ENCODE measurements around the gene TRAPPC11.
"Not testable (repeated sequence)": the region's sequence is repeated elsewhere in the genome, so short reads cannot be mapped to it uniquely, and the experiment has no call there.

Gene TRAPPC11

GRCh38 chr4:183721207-183722081, 62.4 kb downstream of the TRAPPC11 start:
- no peak for TF ChIP-seq ZC3H10 (CRISPR knock-in tag; IDR thresholded peaks at IDR 0.05)
- TF ChIP-seq CSDC2 (CRISPR knock-in tag; IDR thresholded peaks at IDR 0.05) = no peak
- no peak for TF ChIP-seq TSHZ2 (CRISPR knock-in tag; IDR thresholded peaks at IDR 0.05)
- no peak for TF ChIP-seq TOX (CRISPR knock-in tag; IDR thresholded peaks at IDR 0.05; ENCODE audit: borderline replicate concordance)
- peak; percentile 79 for ATAC-seq

GRCh38 chr4:183722731-183723560, 63.9 kb downstream of the TRAPPC11 start:
- ATAC-seq = peak; percentile 73
- TF ChIP-seq ZC3H10 (CRISPR knock-in tag; IDR thresholded peaks at IDR 0.05) = no peak
- no peak for TF ChIP-seq PATZ1 (CRISPR knock-in tag; IDR thresholded peaks at IDR 0.05; ENCODE audit: borderline replicate concordance)

GRCh38 chr4:183723561-183724228, 64.6 kb downstream of the TRAPPC11 start:
- no peak for TF ChIP-seq SNAI2 (CRISPR knock-in tag; IDR thresholded peaks at IDR 0.05)
- TF ChIP-seq RARB (CRISPR knock-in tag; IDR thresholded peaks at IDR 0.05) = no peak
- TF ChIP-seq PPARA (CRISPR knock-in tag; IDR thresholded peaks at IDR 0.05; ENCODE audit: borderline replicate concordance) = no peak
- no peak for TF ChIP-seq POU6F1 (CRISPR knock-in tag; IDR thresholded peaks at IDR 0.05; ENCODE audit: borderline replicate concordance, low read depth)
- TF ChIP-seq ESRRG (CRISPR knock-in tag; IDR thresholded peaks at IDR 0.05) = no peak
- no peak for TF ChIP-seq TCF4 (CRISPR knock-in tag; IDR thresholded peaks at IDR 0.05; ENCODE audit: borderline replicate concordance)
- no peak for TF ChIP-seq OSR1 (CRISPR knock-in tag; IDR thresholded peaks at IDR 0.05)
- TF ChIP-seq ZNF565 (CRISPR knock-in tag; conservative IDR thresholded peaks at IDR 0.05; ENCODE audit: low read depth) = no peak
- TF ChIP-seq PATZ1 (CRISPR knock-in tag; IDR thresholded peaks at IDR 0.05; ENCODE audit: borderline replicate concordance) = no peak
- TF ChIP-seq ARNTL (CRISPR knock-in tag; IDR thresholded peaks at IDR 0.05; ENCODE audit: borderline replicate concordance, low read depth) = no peak
- no peak for ATAC-seq

GRCh38 chr4:183725585-183725984, 66.5 kb downstream of the TRAPPC11 start:
- ATAC-seq = not testable (repeated sequence)

- no peak for ATAC-seq
These were observed 68.4 kb downstream of the TRAPPC11 start for GRCh38 chr4:183727482-183727881.

More at GRCh38 chr4:183727482-183727881, 68.4 kb downstream of the TRAPPC11 start:
- TF ChIP-seq TCF4 (CRISPR knock-in tag; IDR thresholded peaks at IDR 0.05; ENCODE audit: borderline replicate concordance) (no peak), ZFP30 (CRISPR knock-in tag; IDR thresholded peaks at IDR 0.05) (no peak), ZNF565 (CRISPR knock-in tag; conservative IDR thresholded peaks at IDR 0.05; ENCODE audit: low read depth) (no peak), BACH2 (CRISPR knock-in tag; IDR thresholded peaks at IDR 0.05; ENCODE audit: borderline replicate concordance) (no peak), ZNF8 (CRISPR knock-in tag; IDR thresholded peaks at IDR 0.05) (no peak), CSRNP3 (CRISPR knock-in tag; IDR thresholded peaks at IDR 0.05) (no peak), ARNTL (CRISPR knock-in tag; IDR thresholded peaks at IDR 0.05; ENCODE audit: borderline replicate concordance, low read depth) (no peak), ZC3H10 (CRISPR knock-in tag; IDR thresholded peaks at IDR 0.05) (no peak)

Data from SK-N-SH treated with all-trans-retinoic acid at 6 μM for 48 hours (cell line).